Ovary (tissue), 3 donors: ENCODE measurements around the gene LRRC49.

Experiments
- CTCF ChIP-seq, 3 donors: fragments of 450-650 bp in 2 of 3; fragments of 200-600 bp in 1 of 3; IDR thresholded peaks; one replicate each; pipeline versions ENCODE4 v1.5.1 to v1.8.0; 2016 to 2022; ENCODE audit warnings: antibody characterized with exemption in 3 of 3, mild to moderate bottlenecking in 1 of 3
- POLR2A ChIP-seq: fragments of 450-650 bp; IDR thresholded peaks from one replicate; pipeline ENCODE4 v1.6.1; 2017; ENCODE audit warnings: antibody characterized with exemption, mild to moderate bottlenecking, moderate library complexity
- donor health status: DM: no; HTN: no; CAD: no.

GRCh38 chr15:71080705-71081104, 188.1 kb downstream of the LRRC49 start:
- TF ChIP-seq CTCF (IDR thresholded peaks at IDR 0.05) (no peak), POLR2A (no peak)
